Heart right ventricle (tissue), 16 donors: ENCODE results near the gene C1orf185. TPM values are rescaled to one million over a fixed set of nuclear protein-coding genes. Genes with fewer than 3 reads are reported as not detected.

Experiments used
- ATAC-seq, 8 donors: fragments of 200-7000 bp; cut with Tn5 transposase; one replicate each; pipeline ENCODE4 v1.9.1; 2020; ENCODE audit warnings: mild to moderate bottlenecking in 8 of 8, moderate library complexity in 8 of 8, moderate number of reproducible peaks in 1 of 8
- DNase-seq, 2 donors: peaks; one replicate each; pipeline ENCODE4 v3.0.0-alpha.2; 2020
- H3K27ac ChIP-seq, 10 donors: fragments of 200-600 bp; sonication (generic) in 2 of 10; one replicate each; pipeline versions ENCODE4 v1.5.0 to v1.8.0; 2020 to 2022; ENCODE audit warnings: mild to moderate bottlenecking in 3 of 10
- H3K27me3 ChIP-seq, 7 donors: fragments of 200-600 bp; one replicate each; pipeline ENCODE4 v1.8.0; 2021 to 2022; ENCODE audit warnings: mild to moderate bottlenecking in 2 of 7
- H3K36me3 ChIP-seq, 9 donors: fragments of 200-600 bp; sonication (generic) in 1 of 9; one replicate each; pipeline versions ENCODE4 v1.5.0 to v1.8.0; 2020 to 2022; ENCODE audit warnings: mild to moderate bottlenecking in 2 of 9
- H3K4me1 ChIP-seq, 9 donors: fragments of 200-600 bp; sonication (generic) in 1 of 9; one replicate each; pipeline versions ENCODE4 v1.5.0 to v1.8.0; 2020 to 2022; ENCODE audit warnings: mild to moderate bottlenecking in 4 of 9
- H3K4me3 ChIP-seq, 10 donors: fragments of 200-600 bp; sonication (generic) in 2 of 10; one replicate each; pipeline versions ENCODE4 v1.5.0 to v1.8.0; 2020 to 2022; ENCODE audit warnings: mild to moderate bottlenecking in 7 of 10, moderate library complexity in 2 of 10
- H3K9me3 ChIP-seq, 11 donors: fragments of 200-600 bp in 10 of 11; sonication (generic) in 2 of 11; one replicate each; pipeline versions ENCODE4 v1.5.0 to v1.8.0; 2013 to 2022; ENCODE audit warnings: mild to moderate bottlenecking in 2 of 11, control low read depth in 1 of 11, moderate library complexity in 1 of 11
- WGBS, 2 donors: extraction: QIAGEN DNeasy Blood & Tissue Kit; methylation state at CpG; one replicate each; pipeline ENCODE4 v1.1.7; 2013; ENCODE audit warnings: inconsistent platforms in 1 of 2; 5-methylcytosine and 5-hydroxymethylcytosine counted together
- intact Hi-C, 10 donors: fragments of 100-400 bp; cut with DNase I; formaldehyde crosslinking; loops; one replicate each; pipeline versions ENCODE4 v1.11.1 to v1.14.2; 2022
- polyA plus RNA-seq, 2 donors: library from polyadenylated mRNA; stranded (reverse); fragments of 200-250 nt; gene quantifications; one replicate each; pipeline ENCODE4 v1.2.3, GENCODE V29; 2013
- total RNA-seq, 10 donors: library from RNA; stranded (reverse); fragmentation: NEBNext Ultra II Directional in 3 of 10; extraction: Animal tissue kit (Norgen Biotek cat#: 25700) in 3 of 10; gene quantifications; one replicate each; pipeline versions ENCODE4 v1.2.1 to v1.2.4, GENCODE V29; 2021 to 2023
- TF ChIP-seq, protein P1 (sequence below), 9 donors: fragments of 200-600 bp; sonication (generic) in 2 of 9; IDR thresholded peaks; one replicate each; pipeline versions ENCODE4 v1.5.0 to v1.8.0; 2021 to 2022; ENCODE audit warnings: antibody characterized with exemption in 9 of 9, mild to moderate bottlenecking in 5 of 9, moderate library complexity in 1 of 9
- donor health status: Arrhythmogenic right ventricular cardiomyopathy.
- donor health status: ischemic (EF 13 %, LVEDD 7.1; RV severe dilation, severe dysfunction).
- donor health status: healthy with polysubstance abuse.
- donor health status: DM: no; HTN: yes; CAD: no.
- donor health status: DM: no; HTN: no; CAD: no.
- donor health status: ischemic (EF 25% LVEDD 6.9; RV normal size, moderate dysfunction).
- donor health status: ischemic (EF 25% LVEDD 5.7; RV mildly dilated, moderate dysfunction).
- donor health status: healthy.
- donor health status: DM: yes; HTN: yes; CAD: no.
- donor health status: Ischemic cardiomyopathy.
- donor health status: ischemic (EF 35%, LVEDD 5.7; RV mildly dilated, moderate dysfunction).
- donor health status: nonischemic (EF 11% LVEDD 7.7; RV severe dilation, severe dysfunction).
- donor health status: DM: yes; HTN: yes; CAD: no.
- donor health status: PGD.
- donor health status: ischemic (EF 29% LVEDD 5.4; RV normal size, mild dysfunction).
- donor health status: nonischemic (EF 23%, LVEDD 6.1; RV moderate dilation, normal function).

Gene C1orf185
- total and polyA plus RNA-seq, 12 donors = not detected

DNA sequence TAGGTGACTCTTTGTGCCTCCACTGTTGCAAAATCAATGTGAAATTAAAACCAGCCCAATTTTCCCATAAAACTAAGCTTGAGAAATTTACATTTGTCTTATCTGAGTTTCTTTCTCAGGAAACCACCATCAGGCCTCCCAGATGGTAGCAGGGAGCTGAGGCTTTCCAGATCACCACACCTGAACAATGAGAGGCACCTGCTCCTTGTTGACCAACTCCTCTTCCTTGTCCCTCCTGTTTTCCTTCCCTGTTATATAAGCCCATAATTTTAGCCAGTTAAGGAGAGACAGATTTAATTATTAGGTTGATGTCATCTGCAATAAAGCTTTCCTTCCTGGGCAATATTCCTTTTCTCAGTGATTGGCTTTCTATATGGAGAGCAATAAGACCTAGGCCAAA is 32.0 kb upstream of the C1orf185 start:
- DNase-seq = no peak
- no peaks in the 10 kb centered on the region for H3K36me3 ChIP-seq
- intact Hi-C loops = no loop called here
- H3K27ac ChIP-seq = no peak overlapping the region
- no peaks in the 10 kb centered on the region for H3K9me3 ChIP-seq
- no peaks in the 10 kb centered on the region for H3K4me1 ChIP-seq
- TF ChIP-seq, protein P1, sequence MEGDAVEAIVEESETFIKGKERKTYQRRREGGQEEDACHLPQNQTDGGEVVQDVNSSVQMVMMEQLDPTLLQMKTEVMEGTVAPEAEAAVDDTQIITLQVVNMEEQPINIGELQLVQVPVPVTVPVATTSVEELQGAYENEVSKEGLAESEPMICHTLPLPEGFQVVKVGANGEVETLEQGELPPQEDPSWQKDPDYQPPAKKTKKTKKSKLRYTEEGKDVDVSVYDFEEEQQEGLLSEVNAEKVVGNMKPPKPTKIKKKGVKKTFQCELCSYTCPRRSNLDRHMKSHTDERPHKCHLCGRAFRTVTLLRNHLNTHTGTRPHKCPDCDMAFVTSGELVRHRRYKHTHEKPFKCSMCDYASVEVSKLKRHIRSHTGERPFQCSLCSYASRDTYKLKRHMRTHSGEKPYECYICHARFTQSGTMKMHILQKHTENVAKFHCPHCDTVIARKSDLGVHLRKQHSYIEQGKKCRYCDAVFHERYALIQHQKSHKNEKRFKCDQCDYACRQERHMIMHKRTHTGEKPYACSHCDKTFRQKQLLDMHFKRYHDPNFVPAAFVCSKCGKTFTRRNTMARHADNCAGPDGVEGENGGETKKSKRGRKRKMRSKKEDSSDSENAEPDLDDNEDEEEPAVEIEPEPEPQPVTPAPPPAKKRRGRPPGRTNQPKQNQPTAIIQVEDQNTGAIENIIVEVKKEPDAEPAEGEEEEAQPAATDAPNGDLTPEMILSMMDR (IDR thresholded peaks at IDR 0.05) = no peak
- no peak overlapping the region for H3K4me3 ChIP-seq
- H3K27me3 ChIP-seq = peaks cover 0 to 11% (median 0%) of the 10 kb centered on the region in 7 donors
- no peak for ATAC-seq

GRCh38 chr1:51070640-51071039 is 31.4 kb upstream of the C1orf185 start:
- Histone ChIP-seq H3K36me3 (no peaks in the 10 kb centered on the region), H3K4me3 (no peak overlapping the region), H3K27me3 (peaks cover 0 to 17% (median 0%) of the 10 kb centered on the region in 7 donors), H3K27ac (no peak overlapping the region), H3K9me3 (no peaks in the 10 kb centered on the region), H3K4me1 (no peaks in the 10 kb centered on the region)
- ATAC-seq (no peak), DNase-seq (no peak)
- TF ChIP-seq, protein P1 (IDR thresholded peaks at IDR 0.05) = no peak
- intact Hi-C loops = no loop called here
- 92 to 94% methylated on average over 1 of the region's 1 CpG for WGBS, 2 donors

GRCh38 chr1:51071291-51072042 is 30.6 kb upstream of the C1orf185 start:
- peaks cover 0 to 24% (median 0%) of the 10 kb centered on the region in 7 donors for H3K27me3 ChIP-seq
- no peak overlapping the region for H3K27ac ChIP-seq
- H3K36me3 ChIP-seq = no peaks in the 10 kb centered on the region
- H3K9me3 ChIP-seq = no peaks in the 10 kb centered on the region
- no peak overlapping the region for H3K4me3 ChIP-seq
- DNase-seq (no peak), ATAC-seq (no peak)
- TF ChIP-seq, protein P1 (IDR thresholded peaks at IDR 0.05) = no peak
- intact Hi-C loops = no loop called here
- H3K4me1 ChIP-seq = no peaks in the 10 kb centered on the region
- WGBS, 2 donors = 82 to 86% methylated on average over 11 of the region's 11 CpGs

DNA sequence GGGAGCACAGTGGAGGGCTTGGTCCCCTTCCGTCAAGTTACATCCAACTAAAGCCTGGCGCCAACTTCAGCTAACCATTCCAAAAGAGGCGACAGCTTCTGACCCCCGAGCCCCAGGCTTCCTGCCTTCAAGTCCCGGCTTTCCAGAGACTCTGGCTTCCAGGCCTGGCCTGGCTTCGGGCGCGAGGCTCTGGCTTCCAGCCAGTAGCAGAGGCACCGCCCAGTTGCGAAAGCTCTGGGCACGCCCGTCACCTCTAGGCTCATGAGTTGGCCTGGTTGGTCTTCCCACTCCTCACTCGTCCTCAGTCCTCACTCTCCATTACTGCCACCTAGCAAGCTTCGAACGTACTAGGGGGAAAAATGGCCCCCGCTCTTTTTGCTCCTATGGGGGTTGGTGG is 30.0 kb upstream of the C1orf185 start:
- ATAC-seq (no peak), DNase-seq (no peak)
- no peak overlapping the region for H3K27ac ChIP-seq
- intact Hi-C loops = no loop called here
- H3K4me3 ChIP-seq = no peak overlapping the region
- 83 to 90% methylated on average over 16 of the region's 16 CpGs for WGBS, 2 donors
- H3K27me3 ChIP-seq = peaks cover 0 to 24% (median 0%) of the 10 kb centered on the region in 7 donors
- TF ChIP-seq, protein P1 (IDR thresholded peaks at IDR 0.05) = no peak
- no peaks in the 10 kb centered on the region for H3K4me1 ChIP-seq
- H3K9me3 ChIP-seq = no peaks in the 10 kb centered on the region
- H3K36me3 ChIP-seq = no peaks in the 10 kb centered on the region
